HG03378 (cell line): ENCODE results near the gene ACYP2.
"Not testable (repeated sequence)": the region's sequence is repeated elsewhere in the genome, so short reads cannot be mapped to it uniquely, and the experiment has no call there.

ENCODE experiments used
- ATAC-seq: cut with Tn5 transposase; IDR thresholded peaks from one replicate; pipeline ENCODE4 v1.9.1; 2021; ENCODE audit warnings: mild to moderate bottlenecking, moderate library complexity; ENCODE audit not compliant: unreplicated experiment

ACYP2 gene

GRCh38 chr2:54115284-54116137 is at the start of gene ACYP2:
ACYP2 (plus strand) TSS chr2:54115615.
- ATAC-seq, result peak; percentile 76

GRCh38 chr2:54065891-54066290 is 49.5 kb upstream of the ACYP2 start:
- no peak for ATAC-seq

- ATAC-seq, result no peak
Measured at GRCh38 chr2:54067851-54068375, 47.5 kb upstream of the ACYP2 start.

GRCh38 chr2:54072483-54072882 is 42.9 kb upstream of the ACYP2 start:
- not testable (repeated sequence) for ATAC-seq

GRCh38 chr2:54073796-54074195 is 41.6 kb upstream of the ACYP2 start:
- ATAC-seq, result peak; percentile 67

GRCh38 chr2:54074606-54075341 is 40.6 kb upstream of the ACYP2 start:
- ATAC-seq, result no peak

- ATAC-seq, result no peak
Measured at GRCh38 chr2:54076586-54076985, 38.8 kb upstream of the ACYP2 start.

GRCh38 chr2:54077088-54077900 is 38.1 kb upstream of the ACYP2 start:
- ATAC-seq, result no peak

- no peak for ATAC-seq
Measured at GRCh38 chr2:54079331-54079730, 36.1 kb upstream of the ACYP2 start.

GRCh38 chr2:54081574-54081973 is 33.8 kb upstream of the ACYP2 start:
- peak; percentile 98 for ATAC-seq

GRCh38 chr2:54083021-54083420 is 32.4 kb upstream of the ACYP2 start:
- ATAC-seq, result no peak

- no peak for ATAC-seq
Measured at GRCh38 chr2:54083445-54083844, 32.0 kb upstream of the ACYP2 start.

GRCh38 chr2:54084600-54084999 is 30.8 kb upstream of the ACYP2 start:
- ATAC-seq, result no peak

GRCh38 chr2:54085069-54085468 is 30.3 kb upstream of the ACYP2 start:
- ATAC-seq, result no peak

GRCh38 chr2:54086157-54086556 is 29.3 kb upstream of the ACYP2 start:
- ATAC-seq, result no peak

- no peak for ATAC-seq
Measured at GRCh38 chr2:54088191-54088634, 27.2 kb upstream of the ACYP2 start.

GRCh38 chr2:54088719-54089118 is 26.7 kb upstream of the ACYP2 start:
- no peak for ATAC-seq

GRCh38 chr2:54090521-54091117 is 24.8 kb upstream of the ACYP2 start:
- ATAC-seq, result no peak

- ATAC-seq, result peak; percentile 67
Measured at GRCh38 chr2:54092940-54093339, 22.5 kb upstream of the ACYP2 start.

GRCh38 chr2:54095406-54095805 is 20.0 kb upstream of the ACYP2 start:
- not testable (repeated sequence) for ATAC-seq
